PC-9 (cell line): ENCODE results near the gene SETD6.

Source experiments
- EZH2 ChIP-seq: fragments of 200-600 bp; sonication (generic); IDR thresholded peaks from 2 replicates; pipeline ENCODE4 v1.8.0; 2017; ENCODE audit warnings: antibody characterized with exemption, low read depth
- TF ChIP-seq, protein P1 (sequence below): fragments of 200-600 bp; sonication (generic); conservative IDR thresholded peaks from 2 replicates; pipeline ENCODE4 v1.6.1; 2017; ENCODE audit warnings: mixed run types, antibody characterized with exemption, mild to moderate bottlenecking, moderate library complexity

DNA sequence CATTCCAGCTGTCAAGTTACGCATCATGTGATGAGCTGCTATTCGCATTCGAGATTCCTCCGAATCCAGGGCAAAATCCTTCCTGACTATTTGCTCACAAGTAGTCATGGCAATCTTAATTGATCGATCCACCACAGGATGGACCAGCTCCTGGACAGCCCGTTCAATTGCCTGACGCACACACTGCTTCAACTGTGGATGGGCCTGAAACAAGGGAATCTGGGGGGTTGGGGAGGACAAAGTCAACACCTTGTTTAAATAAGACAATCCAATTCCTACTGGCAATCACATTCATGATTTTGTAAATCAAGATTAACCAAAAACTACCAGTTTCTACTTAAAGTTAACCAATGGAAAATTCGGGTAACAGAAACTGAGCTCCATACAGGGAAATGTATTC lies 28.4 kb downstream of the SETD6 start:
- TF ChIP-seq, protein P1, sequence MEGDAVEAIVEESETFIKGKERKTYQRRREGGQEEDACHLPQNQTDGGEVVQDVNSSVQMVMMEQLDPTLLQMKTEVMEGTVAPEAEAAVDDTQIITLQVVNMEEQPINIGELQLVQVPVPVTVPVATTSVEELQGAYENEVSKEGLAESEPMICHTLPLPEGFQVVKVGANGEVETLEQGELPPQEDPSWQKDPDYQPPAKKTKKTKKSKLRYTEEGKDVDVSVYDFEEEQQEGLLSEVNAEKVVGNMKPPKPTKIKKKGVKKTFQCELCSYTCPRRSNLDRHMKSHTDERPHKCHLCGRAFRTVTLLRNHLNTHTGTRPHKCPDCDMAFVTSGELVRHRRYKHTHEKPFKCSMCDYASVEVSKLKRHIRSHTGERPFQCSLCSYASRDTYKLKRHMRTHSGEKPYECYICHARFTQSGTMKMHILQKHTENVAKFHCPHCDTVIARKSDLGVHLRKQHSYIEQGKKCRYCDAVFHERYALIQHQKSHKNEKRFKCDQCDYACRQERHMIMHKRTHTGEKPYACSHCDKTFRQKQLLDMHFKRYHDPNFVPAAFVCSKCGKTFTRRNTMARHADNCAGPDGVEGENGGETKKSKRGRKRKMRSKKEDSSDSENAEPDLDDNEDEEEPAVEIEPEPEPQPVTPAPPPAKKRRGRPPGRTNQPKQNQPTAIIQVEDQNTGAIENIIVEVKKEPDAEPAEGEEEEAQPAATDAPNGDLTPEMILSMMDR, result no peak
- TF ChIP-seq EZH2, result no peak
